Neural cell (in vitro differentiated cells): ENCODE data around the gene LRMDA. TPM values are rescaled to one million over a fixed set of nuclear protein-coding genes. Genes with fewer than 3 reads are reported as not detected.

Source experiments
- H2AFZ ChIP-seq: fragments of 200-600, 300-800 bp; sonication (generic), shearing (Covaris generic); 2 replicates; pipeline ENCODE4 v1.6.0; 2014; ENCODE audit warnings: low read depth, mild to moderate bottlenecking, antibody characterized with exemption, low read length, moderate library complexity
- H3F3A ChIP-seq: fragments of 200-600 bp; shearing (Covaris generic); 2 replicates; pipeline ENCODE4 v1.6.1; 2016; ENCODE audit warnings: mild to moderate bottlenecking, moderate library complexity, mixed read lengths, antibody characterized with exemption, low read length; ENCODE audit not compliant: insufficient read depth, poor library complexity, severe bottlenecking
- H3K27ac ChIP-seq: fragments of 200-600, 300-800 bp; sonication (generic), shearing (Covaris generic); 2 replicates; pipeline ENCODE4 v1.5.1; 2014; ENCODE audit warnings: mild to moderate bottlenecking, low read length, moderate library complexity
- H3K27me3 ChIP-seq: fragments of 300-800, 200-600 bp; sonication (generic), shearing (Covaris generic); 2 replicates; pipeline ENCODE4 v1.6.0; 2014; ENCODE audit warnings: mild to moderate bottlenecking, low read depth, low read length, moderate library complexity; ENCODE audit not compliant: insufficient read depth
- H3K36me3 ChIP-seq: fragments of 300-800, 200-600 bp; sonication (generic), shearing (Covaris generic); 2 replicates; pipeline ENCODE4 v1.5.1; 2014; ENCODE audit warnings: mild to moderate bottlenecking, antibody characterized with exemption, low read length, moderate library complexity; ENCODE audit not compliant: insufficient read depth
- H3K4me2 ChIP-seq: fragments of 300-800, 200-600 bp; sonication (generic), shearing (Covaris generic); 2 replicates; pipeline ENCODE4 v1.6.0; 2014; ENCODE audit warnings: mild to moderate bottlenecking, low read length
- H3K4me3 ChIP-seq: fragments of 300-800, 200-600 bp; sonication (generic), shearing (Covaris generic); 2 replicates; pipeline ENCODE4 v1.5.1; 2014; ENCODE audit warnings: mild to moderate bottlenecking, low read length, moderate library complexity
- H3K79me2 ChIP-seq: fragments of 200-600 bp; shearing (Covaris generic); replicated peaks from 2 replicates; pipeline ENCODE4 v1.6.0; 2014; ENCODE audit warnings: mild to moderate bottlenecking, low read length, moderate library complexity; ENCODE audit not compliant: insufficient read depth
- H3K9ac ChIP-seq: fragments of 300-800, 200-600 bp; sonication (generic), shearing (Covaris generic); 2 replicates; pipeline ENCODE4 v1.6.1; 2016; ENCODE audit warnings: mild to moderate bottlenecking, low read length, mixed read lengths
- H3K9me2 ChIP-seq: fragments of 200-600 bp; shearing (Covaris generic); 2 replicates; pipeline ENCODE4 v1.6.1; 2016; ENCODE audit warnings: mild to moderate bottlenecking, low read length, mixed read lengths; ENCODE audit not compliant: insufficient read depth
- H3K9me3 ChIP-seq: fragments of 200-600, 300-800 bp; sonication (generic), shearing (Covaris generic); 2 replicates; pipeline ENCODE4 v1.6.1; 2016; ENCODE audit warnings: mild to moderate bottlenecking, mixed run types, low read length, moderate library complexity, mixed read lengths
- H4K20me1 ChIP-seq: fragments of 200-600 bp; shearing (Covaris generic); 2 replicates; pipeline ENCODE4 v1.6.1; 2016; ENCODE audit warnings: mild to moderate bottlenecking, mixed run types; ENCODE audit not compliant: insufficient read depth
- EP300 ChIP-seq: fragments of 450-650 bp; conservative IDR thresholded peaks from 2 replicates; pipeline ENCODE4 v1.6.1; 2014; ENCODE audit warnings: antibody characterized with exemption, mild to moderate bottlenecking, moderate library complexity; ENCODE audit not compliant: poor library complexity, severe bottlenecking
- EZH2 ChIP-seq: fragments of 200-600, 300-800 bp; shearing (Covaris generic), sonication (generic); IDR thresholded peaks from 2 replicates; pipeline ENCODE4 v1.6.1; 2014; ENCODE audit warnings: antibody characterized with exemption, low read length, borderline replicate concordance, mild to moderate bottlenecking; ENCODE audit not compliant: insufficient read depth, poor library complexity, severe bottlenecking
- MXI1 ChIP-seq: fragments of 450-650 bp; conservative IDR thresholded peaks from 2 replicates; pipeline ENCODE4 v1.6.1; 2014; ENCODE audit warnings: antibody characterized with exemption, mild to moderate bottlenecking; ENCODE audit not compliant: poor library complexity, severe bottlenecking
- POLR2AphosphoS5 ChIP-seq: IDR thresholded peaks from 2 replicates; pipeline ENCODE4 v1.6.1; 2012
- RAD21 ChIP-seq: fragments of 450-650 bp; conservative IDR thresholded peaks from 2 replicates; pipeline ENCODE4 v1.6.1; 2014; ENCODE audit warnings: antibody characterized with exemption, mild to moderate bottlenecking, moderate library complexity
- SMC3 ChIP-seq: fragments of 450-650 bp; conservative IDR thresholded peaks from 2 replicates; pipeline ENCODE4 v1.6.1; 2014; ENCODE audit warnings: antibody characterized with exemption, mild to moderate bottlenecking, moderate library complexity; ENCODE audit not compliant: poor library complexity
- TAF1 ChIP-seq: IDR thresholded peaks from 2 replicates; pipeline ENCODE4 v1.6.1; 2012; ENCODE audit warnings: low read depth
- polyA plus RNA-seq: library from polyadenylated mRNA; depleted of rRNA; stranded (reverse); fragments of >200 nt; gene quantifications from 2 replicates; pipeline ENCODE4 v1.2.3, GENCODE V29; 2014
- TF ChIP-seq, protein P1 (sequence below): fragments of 450-650 bp; IDR thresholded peaks from 2 replicates; pipeline ENCODE4 v1.5.1; 2014; ENCODE audit warnings: antibody characterized with exemption, mild to moderate bottlenecking, moderate library complexity; ENCODE audit not compliant: poor library complexity, severe bottlenecking
- TF ChIP-seq, protein P2 (sequence below): IDR thresholded peaks from 2 replicates; pipeline ENCODE4 v1.6.1; 2012; ENCODE audit warnings: borderline replicate concordance

The LRMDA gene
- polyA plus RNA-seq, 1 donor from 2014 or later: 5.6 TPM

DNA sequence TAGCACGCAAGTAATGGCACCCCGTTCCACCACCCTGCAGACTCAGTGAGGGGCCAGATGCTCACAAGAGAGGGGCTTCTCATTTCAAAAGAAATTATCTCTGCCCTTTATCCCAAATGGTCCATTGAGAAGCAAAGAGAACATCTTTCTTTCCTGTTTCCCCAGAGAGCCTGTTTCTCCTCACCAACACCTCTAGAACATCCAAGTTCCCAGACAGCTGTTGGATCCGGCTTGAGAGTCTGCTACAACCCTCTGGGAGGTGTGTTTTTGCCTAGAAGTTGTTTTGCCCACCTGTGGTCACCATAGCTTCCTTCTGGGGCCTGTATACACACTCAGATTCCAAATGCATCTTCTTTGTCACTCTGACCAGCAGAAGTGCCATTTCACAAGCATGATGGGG lies 637.4 kb downstream of the LRMDA start:
- TF ChIP-seq TAF1 (no peak), RAD21 (no peak), SMC3 (no peak), POLR2AphosphoS5 (no peak), MXI1 (no peak)
- TF ChIP-seq, protein P1, sequence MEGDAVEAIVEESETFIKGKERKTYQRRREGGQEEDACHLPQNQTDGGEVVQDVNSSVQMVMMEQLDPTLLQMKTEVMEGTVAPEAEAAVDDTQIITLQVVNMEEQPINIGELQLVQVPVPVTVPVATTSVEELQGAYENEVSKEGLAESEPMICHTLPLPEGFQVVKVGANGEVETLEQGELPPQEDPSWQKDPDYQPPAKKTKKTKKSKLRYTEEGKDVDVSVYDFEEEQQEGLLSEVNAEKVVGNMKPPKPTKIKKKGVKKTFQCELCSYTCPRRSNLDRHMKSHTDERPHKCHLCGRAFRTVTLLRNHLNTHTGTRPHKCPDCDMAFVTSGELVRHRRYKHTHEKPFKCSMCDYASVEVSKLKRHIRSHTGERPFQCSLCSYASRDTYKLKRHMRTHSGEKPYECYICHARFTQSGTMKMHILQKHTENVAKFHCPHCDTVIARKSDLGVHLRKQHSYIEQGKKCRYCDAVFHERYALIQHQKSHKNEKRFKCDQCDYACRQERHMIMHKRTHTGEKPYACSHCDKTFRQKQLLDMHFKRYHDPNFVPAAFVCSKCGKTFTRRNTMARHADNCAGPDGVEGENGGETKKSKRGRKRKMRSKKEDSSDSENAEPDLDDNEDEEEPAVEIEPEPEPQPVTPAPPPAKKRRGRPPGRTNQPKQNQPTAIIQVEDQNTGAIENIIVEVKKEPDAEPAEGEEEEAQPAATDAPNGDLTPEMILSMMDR: no peak

GRCh38 chr10:76070916-76071315 lies 639.5 kb downstream of the LRMDA start:
- no peak overlapping the region for H3K9ac ChIP-seq
- no peaks in the 10 kb centered on the region for H4K20me1 ChIP-seq
- no peaks in the 10 kb centered on the region for H3K79me2 ChIP-seq
- H3K4me2 ChIP-seq: no peak overlapping the region
- H3K27ac ChIP-seq: no peak overlapping the region
- H2AFZ ChIP-seq: no peak overlapping the region
- no peaks in the 10 kb centered on the region for H3K36me3 ChIP-seq
- no peaks in the 10 kb centered on the region for H3K27me3 ChIP-seq
- no peak for TF ChIP-seq TAF1
- TF ChIP-seq POLR2AphosphoS5: no peak
- TF ChIP-seq, protein P1: no peak
- TF ChIP-seq RAD21: no peak
- TF ChIP-seq MXI1: no peak
- TF ChIP-seq EZH2: no peak
- no peak for TF ChIP-seq SMC3
- TF ChIP-seq, protein P2, sequence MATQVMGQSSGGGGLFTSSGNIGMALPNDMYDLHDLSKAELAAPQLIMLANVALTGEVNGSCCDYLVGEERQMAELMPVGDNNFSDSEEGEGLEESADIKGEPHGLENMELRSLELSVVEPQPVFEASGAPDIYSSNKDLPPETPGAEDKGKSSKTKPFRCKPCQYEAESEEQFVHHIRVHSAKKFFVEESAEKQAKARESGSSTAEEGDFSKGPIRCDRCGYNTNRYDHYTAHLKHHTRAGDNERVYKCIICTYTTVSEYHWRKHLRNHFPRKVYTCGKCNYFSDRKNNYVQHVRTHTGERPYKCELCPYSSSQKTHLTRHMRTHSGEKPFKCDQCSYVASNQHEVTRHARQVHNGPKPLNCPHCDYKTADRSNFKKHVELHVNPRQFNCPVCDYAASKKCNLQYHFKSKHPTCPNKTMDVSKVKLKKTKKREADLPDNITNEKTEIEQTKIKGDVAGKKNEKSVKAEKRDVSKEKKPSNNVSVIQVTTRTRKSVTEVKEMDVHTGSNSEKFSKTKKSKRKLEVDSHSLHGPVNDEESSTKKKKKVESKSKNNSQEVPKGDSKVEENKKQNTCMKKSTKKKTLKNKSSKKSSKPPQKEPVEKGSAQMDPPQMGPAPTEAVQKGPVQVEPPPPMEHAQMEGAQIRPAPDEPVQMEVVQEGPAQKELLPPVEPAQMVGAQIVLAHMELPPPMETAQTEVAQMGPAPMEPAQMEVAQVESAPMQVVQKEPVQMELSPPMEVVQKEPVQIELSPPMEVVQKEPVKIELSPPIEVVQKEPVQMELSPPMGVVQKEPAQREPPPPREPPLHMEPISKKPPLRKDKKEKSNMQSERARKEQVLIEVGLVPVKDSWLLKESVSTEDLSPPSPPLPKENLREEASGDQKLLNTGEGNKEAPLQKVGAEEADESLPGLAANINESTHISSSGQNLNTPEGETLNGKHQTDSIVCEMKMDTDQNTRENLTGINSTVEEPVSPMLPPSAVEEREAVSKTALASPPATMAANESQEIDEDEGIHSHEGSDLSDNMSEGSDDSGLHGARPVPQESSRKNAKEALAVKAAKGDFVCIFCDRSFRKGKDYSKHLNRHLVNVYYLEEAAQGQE: no peak
- no peak for TF ChIP-seq EP300
- no peaks in the 10 kb centered on the region for H3F3A ChIP-seq
- H3K9me3 ChIP-seq: no peaks in the 10 kb centered on the region
- no peak overlapping the region for H3K4me3 ChIP-seq
- H3K9me2 ChIP-seq: no peaks in the 10 kb centered on the region

More for the DNA sequence above, 637.4 kb downstream of the LRMDA start:
- Histone ChIP-seq H3K9me2 (no peaks in the 10 kb centered on the region), H3K4me2 (no peak overlapping the region), H3K36me3 (no peaks in the 10 kb centered on the region), H3K4me3 (no peak overlapping the region), H3K9me3 (no peaks in the 10 kb centered on the region), H3K79me2 (no peaks in the 10 kb centered on the region), H3K9ac (no peak overlapping the region), H3K27ac (no peak overlapping the region), H3K27me3 (no peaks in the 10 kb centered on the region), H3F3A (no peaks in the 10 kb centered on the region), H4K20me1 (no peaks in the 10 kb centered on the region), H2AFZ (no peak overlapping the region)
